GM19025 (cell line): ENCODE measurements around the gene ACTN4.
"Not testable (repeated sequence)": the region's sequence is repeated elsewhere in the genome, so short reads cannot be mapped to it uniquely, and the experiment has no call there.

ENCODE experiments used
- ATAC-seq: cut with Tn5 transposase; IDR thresholded peaks from one replicate; pipeline ENCODE4 v1.9.1; 2021; ENCODE audit warnings: mild to moderate bottlenecking, low read depth, moderate library complexity; ENCODE audit not compliant: unreplicated experiment

The ACTN4 gene

GRCh38 chr19:38647368-38647965 is at the start of gene ACTN4:
ACTN4 (plus strand) TSS chr19:38647649; CDS start chr19:38647746, 97 bp downstream.
- peak; percentile 89 for ATAC-seq

- no peak for ATAC-seq
These were observed 47.7 kb upstream of the ACTN4 start for GRCh38 chr19:38599722-38600121.

- ATAC-seq, result not testable (repeated sequence)
These were observed 44.6 kb upstream of the ACTN4 start for GRCh38 chr19:38602856-38603255.

- no peak for ATAC-seq
These were observed 41.3 kb upstream of the ACTN4 start for GRCh38 chr19:38606131-38606530.

GRCh38 chr19:38614289-38614688 is 33.2 kb upstream of the ACTN4 start:
- ATAC-seq, result no peak

GRCh38 chr19:38615007-38615581 is 32.4 kb upstream of the ACTN4 start:
- no peak for ATAC-seq

- ATAC-seq, result no peak
These were observed 31.2 kb upstream of the ACTN4 start for GRCh38 chr19:38616265-38616664.

- no peak for ATAC-seq
These were observed 30.1 kb upstream of the ACTN4 start for GRCh38 chr19:38617283-38617763.

GRCh38 chr19:38617764-38618589 is 29.5 kb upstream of the ACTN4 start, which contains the start of gene MAP4K1:
MAP4K1 (minus strand) TSS chr19:38617953; CDS start chr19:38617895, 58 bp downstream.
- ATAC-seq, result peak; percentile 65

GRCh38 chr19:38618590-38619360 is 28.7 kb upstream of the ACTN4 start, which contains the start of gene EIF3K:
EIF3K (plus strand) TSS chr19:38619188; CDS start chr19:38619269, 81 bp downstream.
- ATAC-seq, result peak; percentile 52

- ATAC-seq, result peak; percentile 1
These were observed 27.9 kb upstream of the ACTN4 start for GRCh38 chr19:38619361-38620174.

- ATAC-seq, result no peak
These were observed 22.6 kb upstream of the ACTN4 start for GRCh38 chr19:38624822-38625221.

GRCh38 chr19:38626401-38626800 is 21.0 kb upstream of the ACTN4 start:
- no peak for ATAC-seq

GRCh38 chr19:38629568-38629967 is 17.9 kb upstream of the ACTN4 start:
- ATAC-seq, result no peak

GRCh38 chr19:38631301-38631700 is 16.1 kb upstream of the ACTN4 start:
- ATAC-seq, result not testable (repeated sequence)

GRCh38 chr19:38631811-38632475 is 15.5 kb upstream of the ACTN4 start:
- not testable (repeated sequence) for ATAC-seq

GRCh38 chr19:38632476-38633213 is 14.8 kb upstream of the ACTN4 start:
- ATAC-seq, result no peak

GRCh38 chr19:38634757-38635482 is 12.5 kb upstream of the ACTN4 start:
- no peak for ATAC-seq
